Testis (tissue), 2 donors: Measurements from ENCODE around the gene METRNL.

Experiments used
- CTCF ChIP-seq, 3 experiments: fragments of 450-650 bp in 2 of 3; fragments of 200-600 bp in 1 of 3; sonication (generic) in 1 of 3; IDR thresholded peaks; one replicate each; pipeline ENCODE4 v1.5.1; 2016 to 2019; ENCODE audit warnings: antibody characterized with exemption in 3 of 3, mild to moderate bottlenecking in 2 of 3, moderate library complexity in 1 of 3
- POLR2A ChIP-seq: fragments of 450-650 bp; IDR thresholded peaks from one replicate; pipeline ENCODE4 v1.6.1; 2017; ENCODE audit warnings: antibody characterized with exemption, mild to moderate bottlenecking, moderate library complexity

- TF ChIP-seq CTCF (IDR thresholded peaks at IDR 0.05), result no peak
- no peak for TF ChIP-seq POLR2A
Measured at GRCh38 chr17:83084214-83084613, 4.8 kb downstream of the METRNL start.
